ENCODE data around the gene OGFOD2.

OGFOD2 gene

GRCh38 chr12:122989225-122989839 is 14.3 kb downstream of the OGFOD2 start:
- DNase-seq, result no peak

- no peak for DNase-seq
Observed at GRCh38 chr12:122989874-122990419, 14.9 kb downstream of the OGFOD2 start.

GRCh38 chr12:122990561-122990960 is 15.5 kb downstream of the OGFOD2 start:
- DNase-seq, result no peak

GRCh38 chr12:122990961-122991622 is 16.0 kb downstream of the OGFOD2 start:
- no peak for DNase-seq

GRCh38 chr12:122991623-122992275 is 16.7 kb downstream of the OGFOD2 start:
- no peak for DNase-seq

GRCh38 chr12:122992386-122992785 is 17.3 kb downstream of the OGFOD2 start:
- no peak for DNase-seq

- no peak for DNase-seq
Observed at GRCh38 chr12:122994140-122994675, 19.2 kb downstream of the OGFOD2 start.

- DNase-seq, result no peak
Observed at GRCh38 chr12:122994781-122995502, 19.9 kb downstream of the OGFOD2 start.

- no peak for DNase-seq
Observed at GRCh38 chr12:122995503-122996187, 20.6 kb downstream of the OGFOD2 start.

GRCh38 chr12:122996188-122996601 is 21.2 kb downstream of the OGFOD2 start:
- DNase-seq, result no peak

GRCh38 chr12:122996621-122997342 is 21.7 kb downstream of the OGFOD2 start:
- no peak for DNase-seq

- DNase-seq, result no peak
Observed at GRCh38 chr12:122997343-122998250, 22.6 kb downstream of the OGFOD2 start.

GRCh38 chr12:122998316-122998715 is 23.3 kb downstream of the OGFOD2 start:
- DNase-seq, result no peak

GRCh38 chr12:122999196-122999946 is 24.3 kb downstream of the OGFOD2 start:
- no peak for DNase-seq

GRCh38 chr12:122999986-123000420 is 25.0 kb downstream of the OGFOD2 start:
- DNase-seq, result no peak

GRCh38 chr12:123000578-123000977 is 25.5 kb downstream of the OGFOD2 start:
- DNase-seq, result no peak

- DNase-seq, result no peak
Observed at GRCh38 chr12:123001464-123001863, 26.4 kb downstream of the OGFOD2 start.

- DNase-seq, result no peak
Observed at GRCh38 chr12:123003257-123003656, 28.2 kb downstream of the OGFOD2 start.

- no peak for DNase-seq
Observed at GRCh38 chr12:123004287-123004686, 29.2 kb downstream of the OGFOD2 start.
